Skeletal muscle tissue (tissue), 4 donors: ENCODE results near the gene MTA1. TPM values are rescaled to one million over a fixed set of nuclear protein-coding genes. Genes with fewer than 3 reads are reported as not detected.

Experiments used
- H3K27ac ChIP-seq: one replicate; pipeline ENCODE4 v1.7.0; 2013; ENCODE audit warnings: mild to moderate bottlenecking, low read depth, low read length, inconsistent platforms
- H3K27me3 ChIP-seq, 3 donors: one replicate each; pipeline ENCODE4 v1.7.0; 2013; ENCODE audit warnings: low read length in 3 of 3; ENCODE audit not compliant: control insufficient read depth in 3 of 3, insufficient read depth in 3 of 3
- H3K36me3 ChIP-seq, 3 donors: one replicate each; pipeline ENCODE4 v1.7.0; 2013; ENCODE audit warnings: low read length in 3 of 3; ENCODE audit not compliant: control insufficient read depth in 3 of 3, insufficient read depth in 3 of 3
- H3K4me1 ChIP-seq, 3 donors: one replicate each; pipeline ENCODE4 v1.7.0; 2013; ENCODE audit warnings: low read length in 3 of 3, mild to moderate bottlenecking in 3 of 3; ENCODE audit not compliant: control insufficient read depth in 3 of 3, insufficient read depth in 3 of 3
- H3K4me3 ChIP-seq, 3 donors: one replicate each; pipeline ENCODE4 v1.7.0; 2013; ENCODE audit warnings: low read length in 3 of 3
- H3K9ac ChIP-seq, 3 donors: one replicate each; pipeline ENCODE4 v1.7.0; 2013; ENCODE audit warnings: low read length in 3 of 3, mild to moderate bottlenecking in 3 of 3, moderate library complexity in 2 of 3, low read depth in 1 of 3
- H3K9me3 ChIP-seq, 3 donors: one replicate each; pipeline ENCODE4 v1.7.0; 2013; ENCODE audit warnings: low read length in 3 of 3; ENCODE audit not compliant: control insufficient read depth in 3 of 3
- total RNA-seq: library from RNA; depleted of rRNA; stranded (reverse); fragments of >200 nt; gene quantifications from one replicate; pipeline ENCODE4 v1.2.3, GENCODE V29; 2014
- donor health status: Osteomylitis.

Gene MTA1
- total RNA-seq, 1 donor from 2014 or later = 19.3 TPM

- H3K27ac ChIP-seq = no peak overlapping the region
- peaks cover 32 to 48% (median 45%) of the 10 kb centered on the region in 3 donors for H3K36me3 ChIP-seq
- no peaks in the 10 kb centered on the region for H3K27me3 ChIP-seq
- no peaks in the 10 kb centered on the region for H3K9me3 ChIP-seq
- no peak overlapping the region for H3K9ac ChIP-seq
- H3K4me1 ChIP-seq = peaks cover 16 to 36% (median 23%) of the 10 kb centered on the region in 3 donors
- H3K4me3 ChIP-seq = no peak overlapping the region
Measured at GRCh38 chr14:105387530-105387922, 32.1 kb upstream of the MTA1 start.

DNA sequence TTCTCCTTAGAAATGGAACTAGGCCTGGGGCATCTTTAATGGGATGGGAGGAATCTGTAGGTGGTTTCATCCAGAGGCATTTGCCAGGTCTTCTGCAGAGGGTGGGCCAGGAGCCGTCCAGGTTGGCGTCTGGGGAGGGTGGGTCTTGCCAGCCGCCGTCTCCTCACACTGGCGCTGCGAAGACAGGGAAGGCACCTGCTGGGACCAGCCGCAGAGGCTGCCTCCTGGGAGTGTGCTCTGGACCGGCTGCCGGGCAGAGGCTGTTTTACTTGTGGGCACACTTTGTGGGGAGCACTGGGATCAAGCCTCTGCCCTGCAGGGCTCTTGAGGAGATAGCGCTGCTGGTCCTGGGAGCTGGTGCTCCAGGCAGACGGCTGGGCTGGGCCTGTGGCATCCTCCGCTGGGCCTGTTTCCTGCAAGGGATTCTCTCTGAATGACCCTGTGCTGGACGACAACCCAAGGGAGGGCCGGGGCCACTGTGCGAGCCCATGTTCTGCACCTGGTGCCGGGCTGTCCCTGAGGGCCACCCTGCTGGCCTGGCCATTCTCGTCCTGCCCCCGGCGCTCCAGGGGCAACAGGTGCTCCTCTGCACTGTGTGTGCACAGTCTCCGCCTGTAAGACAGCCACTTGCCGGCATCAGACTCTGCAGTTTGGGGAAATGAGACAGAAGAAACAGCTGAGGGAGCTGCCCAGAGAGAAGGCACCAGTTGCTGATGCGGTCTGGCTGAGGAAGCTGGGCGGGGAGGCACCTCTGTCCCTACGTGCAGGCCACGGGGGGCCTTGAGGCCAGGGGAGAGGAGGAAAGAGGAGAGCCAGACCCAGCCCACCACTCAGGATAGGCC, 31.3 kb upstream of the MTA1 start:
- Histone ChIP-seq H3K9me3 (no peaks in the 10 kb centered on the region), H3K27me3 (no peaks in the 10 kb centered on the region), H3K9ac (no peak overlapping the region), H3K36me3 (peaks cover 24 to 45% (median 42%) of the 10 kb centered on the region in 3 donors), H3K27ac (no peak overlapping the region), H3K4me3 (no peak overlapping the region), H3K4me1 (peaks cover 16 to 36% (median 23%) of the 10 kb centered on the region in 3 donors)

DNA sequence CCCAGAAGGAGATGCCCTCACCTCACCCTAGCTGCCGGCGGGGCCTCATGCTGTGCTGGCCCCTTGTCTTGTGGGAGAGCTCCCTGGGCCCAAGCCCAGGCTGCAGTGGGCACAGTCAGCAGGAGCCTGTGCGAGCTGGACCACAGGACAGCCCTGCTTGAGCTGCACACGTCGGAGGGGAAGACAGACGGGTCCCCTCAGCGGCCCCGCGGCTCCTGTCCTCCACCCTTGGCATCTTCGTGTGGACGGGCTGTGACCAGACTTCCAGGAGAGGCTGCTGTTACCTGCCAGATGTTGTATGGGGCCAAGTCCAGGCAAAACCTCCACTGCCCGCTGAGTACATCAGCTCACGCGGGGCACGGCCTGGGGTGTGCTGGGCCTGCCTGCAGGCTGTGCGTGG, 30.7 kb upstream of the MTA1 start:
- Histone ChIP-seq H3K4me3 (no peak overlapping the region), H3K9ac (peak overlapping the region in 1 of 3 donors; percentile 54), H3K36me3 (peaks cover 19 to 38% (median 35%) of the 10 kb centered on the region in 3 donors), H3K27me3 (no peaks in the 10 kb centered on the region), H3K4me1 (peaks cover 16 to 36% (median 23%) of the 10 kb centered on the region in 3 donors), H3K9me3 (no peaks in the 10 kb centered on the region), H3K27ac (no peak overlapping the region)

GRCh38 chr14:105389534-105389933, 30.1 kb upstream of the MTA1 start:
- Histone ChIP-seq H3K27ac (peak overlapping the region; percentile 56), H3K9ac (peak overlapping the region in 1 of 3 donors; percentile 54), H3K27me3 (no peaks in the 10 kb centered on the region), H3K4me3 (no peak overlapping the region), H3K9me3 (no peaks in the 10 kb centered on the region), H3K36me3 (peaks cover 17 to 37% (median 31%) of the 10 kb centered on the region in 3 donors), H3K4me1 (peaks cover 16 to 36% (median 23%) of the 10 kb centered on the region in 3 donors)

DNA sequence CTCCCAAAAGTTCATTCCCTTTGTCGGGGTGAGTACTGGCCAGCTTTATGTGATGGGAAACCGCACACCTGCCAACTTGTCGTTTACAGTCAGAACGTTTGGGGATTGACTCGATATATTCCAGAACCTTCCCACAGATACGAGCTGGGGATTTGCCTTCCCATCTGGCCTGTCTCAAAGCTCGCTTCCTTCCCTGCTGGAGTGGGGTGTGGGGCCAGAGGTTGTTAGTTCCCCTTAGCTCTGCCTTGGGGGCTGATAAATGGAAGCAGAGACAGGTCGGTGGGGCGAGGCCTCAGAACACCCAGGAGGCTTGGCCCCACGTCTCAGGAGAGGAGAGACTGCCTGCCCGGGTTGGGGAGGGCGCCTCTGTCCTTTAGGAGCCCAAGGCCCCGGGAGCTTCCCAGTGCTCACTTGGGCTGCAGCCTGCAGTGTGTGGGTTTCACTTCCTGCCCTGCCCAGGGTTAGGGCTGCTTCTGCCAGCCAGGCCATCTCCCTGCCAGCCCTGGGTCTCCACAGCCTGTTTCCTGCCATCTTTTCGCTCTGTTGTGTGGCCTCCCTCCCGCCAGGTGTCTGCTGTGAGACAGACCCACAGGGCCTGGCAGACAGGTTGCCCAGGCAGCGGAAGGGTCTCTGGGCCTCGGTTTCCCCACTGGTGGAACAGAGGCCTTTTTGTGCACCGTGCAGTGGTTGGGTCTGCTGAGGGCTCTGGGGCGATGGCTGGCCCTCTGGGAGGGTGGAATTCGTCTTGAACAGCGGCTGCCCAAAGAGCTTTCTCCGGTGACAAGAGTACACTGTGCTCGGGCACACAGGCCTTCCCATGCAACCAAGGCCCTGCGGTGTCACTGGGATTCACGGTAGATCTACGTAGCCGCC, 29.4 kb upstream of the MTA1 start:
- H3K4me3 ChIP-seq = no peak overlapping the region
- peaks cover 19 to 36% (median 25%) of the 10 kb centered on the region in 3 donors for H3K36me3 ChIP-seq
- H3K27ac ChIP-seq = peak overlapping the region; percentile 56
- H3K27me3 ChIP-seq = no peaks in the 10 kb centered on the region
- H3K9me3 ChIP-seq = no peaks in the 10 kb centered on the region
- peak overlapping the region in 1 of 3 donors; percentile 54 for H3K9ac ChIP-seq
- H3K4me1 ChIP-seq = peaks cover 16 to 36% (median 23%) of the 10 kb centered on the region in 3 donors

GRCh38 chr14:105390849-105391500, 28.7 kb upstream of the MTA1 start:
- H3K9me3 ChIP-seq = no peaks in the 10 kb centered on the region
- H3K4me1 ChIP-seq = peaks cover 16 to 36% (median 23%) of the 10 kb centered on the region in 3 donors
- no peaks in the 10 kb centered on the region for H3K27me3 ChIP-seq
- H3K9ac ChIP-seq = peak overlapping the region in 1 of 3 donors; percentile 54
- H3K36me3 ChIP-seq = peaks cover 14 to 34% (median 21%) of the 10 kb centered on the region in 3 donors
- H3K27ac ChIP-seq = peak overlapping the region; percentile 56
- no peak overlapping the region for H3K4me3 ChIP-seq

- no peak overlapping the region for H3K4me3 ChIP-seq
- peaks cover 16 to 36% (median 23%) of the 10 kb centered on the region in 3 donors for H3K4me1 ChIP-seq
- H3K9ac ChIP-seq = no peak overlapping the region
- H3K27me3 ChIP-seq = no peaks in the 10 kb centered on the region
- peaks cover 13 to 29% (median 21%) of the 10 kb centered on the region in 3 donors for H3K36me3 ChIP-seq
- no peaks in the 10 kb centered on the region for H3K9me3 ChIP-seq
- no peak overlapping the region for H3K27ac ChIP-seq
Measured at GRCh38 chr14:105391541-105391940, 28.1 kb upstream of the MTA1 start.

DNA sequence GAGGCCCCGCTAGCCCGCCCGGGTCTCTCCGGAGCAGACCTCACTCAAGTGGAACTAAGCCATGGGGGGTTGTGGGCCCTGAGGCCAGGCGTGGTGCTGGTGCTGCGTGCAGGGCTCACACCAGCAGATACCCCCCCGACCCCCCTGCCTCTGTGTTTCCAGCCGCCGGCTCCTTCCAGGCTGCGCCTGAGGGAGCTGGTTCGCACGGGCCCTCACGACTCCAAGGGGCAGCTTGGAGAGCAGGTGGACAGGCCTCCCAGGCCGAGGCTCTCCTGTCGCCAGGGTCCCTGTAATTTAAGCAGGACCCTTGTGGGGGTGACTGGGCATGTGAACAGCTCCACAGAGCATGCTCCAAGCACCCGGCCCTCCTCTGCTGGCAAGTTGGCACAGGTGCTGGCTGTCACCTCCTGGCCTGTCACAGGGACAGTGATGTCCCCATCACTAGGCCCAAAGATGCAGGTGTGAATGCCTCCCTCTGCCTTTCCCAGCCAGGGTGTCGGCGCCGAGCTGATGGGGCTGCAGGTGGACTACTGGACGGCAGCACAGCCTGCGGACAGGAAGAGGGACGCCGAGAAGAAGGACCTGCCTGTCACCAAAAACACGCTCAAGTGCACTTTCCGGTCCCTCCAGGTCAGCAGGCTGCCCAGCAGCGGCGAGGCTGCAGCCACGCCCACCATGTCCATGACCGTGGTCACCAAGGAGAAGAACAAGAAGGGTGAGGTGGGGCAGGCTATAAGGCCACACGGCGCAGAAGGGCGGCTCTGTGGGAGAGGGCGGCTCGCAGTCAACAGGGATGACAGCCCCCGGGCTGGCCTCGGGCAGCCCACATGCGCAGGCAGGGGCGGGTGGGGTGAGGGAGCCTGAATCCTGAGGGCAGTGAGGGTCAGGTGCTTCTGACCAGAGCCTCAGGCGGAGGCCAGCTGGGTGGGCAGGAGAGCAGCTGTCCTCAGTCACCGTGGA, 27.2 kb upstream of the MTA1 start:
- H3K9ac ChIP-seq = no peak overlapping the region
- H3K9me3 ChIP-seq = no peaks in the 10 kb centered on the region
- peaks cover 18 to 43% (median 29%) of the 10 kb centered on the region in 3 donors for H3K4me1 ChIP-seq
- H3K36me3 ChIP-seq = peaks cover 10 to 22% (median 18%) of the 10 kb centered on the region in 3 donors
- H3K27me3 ChIP-seq = no peaks in the 10 kb centered on the region
- no peak overlapping the region for H3K27ac ChIP-seq
- no peak overlapping the region for H3K4me3 ChIP-seq

DNA sequence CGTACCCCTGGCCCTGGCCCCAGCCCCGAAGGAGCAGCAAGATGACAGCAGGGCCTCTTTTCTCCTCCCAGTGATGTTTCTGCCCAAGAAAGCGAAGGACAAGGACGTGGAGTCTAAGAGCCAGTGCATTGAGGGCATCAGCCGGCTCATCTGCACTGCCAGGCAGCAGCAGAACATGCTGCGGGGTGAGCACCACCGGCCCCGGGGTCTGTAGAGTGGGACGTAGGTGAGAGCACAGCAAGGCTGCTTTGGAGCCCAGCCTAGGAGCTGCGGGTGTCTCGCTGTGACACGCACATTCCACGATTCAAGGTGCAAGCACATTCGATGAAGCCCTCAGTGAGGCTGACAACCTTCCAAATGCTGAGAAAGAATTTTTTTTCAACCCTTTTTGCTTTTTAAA, 26.5 kb upstream of the MTA1 start:
- peaks cover 6 to 20% (median 14%) of the 10 kb centered on the region in 3 donors for H3K36me3 ChIP-seq
- no peaks in the 10 kb centered on the region for H3K9me3 ChIP-seq
- H3K4me1 ChIP-seq = peaks cover 24 to 43% (median 33%) of the 10 kb centered on the region in 3 donors
- no peaks in the 10 kb centered on the region for H3K27me3 ChIP-seq
- H3K27ac ChIP-seq = no peak overlapping the region
- H3K9ac ChIP-seq = no peak overlapping the region
- no peak overlapping the region for H3K4me3 ChIP-seq
